Measurements from ENCODE around the gene SLC38A3. TPM values are rescaled to one million over a fixed set of nuclear protein-coding genes. Genes with fewer than 3 reads are reported as not detected.

Gene SLC38A3
- total RNA-seq (2022; extraction: Qiagen RNA extraction), result 0.08 to 0.22 TPM (median 0.16 TPM) in 3 of 5 replicates, not detected in the others

DNA sequence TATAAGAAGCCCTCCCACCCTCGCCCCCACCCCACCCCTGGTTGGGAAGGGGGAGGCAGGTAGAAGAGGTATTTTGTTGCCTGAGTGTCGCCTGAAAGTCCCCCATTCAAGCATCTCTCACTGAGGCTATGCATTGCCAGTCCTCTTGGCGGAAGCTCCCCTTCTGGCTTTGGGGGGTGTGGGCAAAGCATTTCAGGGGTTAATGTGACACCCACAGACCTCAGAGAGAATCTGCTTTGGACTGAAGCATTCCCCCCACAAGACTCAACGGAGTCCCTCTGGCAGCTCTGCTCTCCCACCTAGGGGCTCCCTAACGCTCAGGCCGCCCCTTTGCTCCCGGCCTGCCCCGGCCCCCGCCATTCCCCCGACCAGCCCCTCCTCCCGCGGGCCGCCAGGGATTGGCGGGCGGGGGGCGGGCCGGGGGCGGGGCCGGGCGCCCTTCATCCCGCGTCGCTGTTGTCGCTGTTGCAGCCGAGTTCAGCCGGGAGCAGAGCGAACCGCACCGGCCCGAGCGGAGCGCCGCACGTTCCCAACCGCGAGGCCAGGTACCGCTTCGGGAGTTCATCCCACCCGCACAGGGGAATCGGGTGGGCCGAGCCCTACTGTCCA lies at the start of gene SLC38A3:
SLC38A3 (plus strand) TSS at position 468 of the 609 bp plus-strand sequence. CDS start 8,929 bp downstream, outside the sequence.

GRCh38 chr3:50190936-50191660 lies 14.0 kb upstream of the SLC38A3 start, which contains the start of gene GNAT1:
Gene GNAT1, plus strand, starts transcription at chr3:50191610. Its CDS starts 116 bp downstream, at chr3:50191726.

GRCh38 chr3:50235716-50236483 lies 30.8 kb downstream of the SLC38A3 start, which contains the start of gene GNAI2:
Gene GNAI2, plus strand, starts transcription at chr3:50236204. Its CDS starts 132 bp downstream, at chr3:50236336.

GRCh38 chr3:50268703-50269451 lies 63.8 kb downstream of the SLC38A3 start, which contains the start of gene SEMA3B:
Gene SEMA3B, plus strand, starts transcription at chr3:50269147. Its CDS starts 94 bp downstream, at chr3:50269241.

Other genes starting within 250 kb of the SLC38A3 start
- 29.4 to 37.8 TPM (median 34.5 TPM) in 5 replicates for gene RBM5, start 116.4 kb upstream of the SLC38A3 start, total RNA-seq (2022; extraction: Qiagen RNA extraction)
- 11.5 to 17.8 TPM (median 16.4 TPM) in 5 replicates for gene SEMA3F, start 49.9 kb upstream of the SLC38A3 start, total RNA-seq (2022; extraction: Qiagen RNA extraction)
- gene GNAT1, start 13.7 kb upstream of the SLC38A3 start, total RNA-seq (2022; extraction: Qiagen RNA extraction), result 0.05 to 0.31 TPM in 2 of 5 replicates, not detected in the others
- 35.1 to 46.7 TPM (median 45.2 TPM) in 5 replicates for gene GNAI2, start 30.9 kb downstream of the SLC38A3 start, total RNA-seq (2022; extraction: Qiagen RNA extraction)
- 5.3 to 9.6 TPM (median 8.3 TPM) in 5 replicates for gene SEMA3B, start 63.9 kb downstream of the SLC38A3 start, total RNA-seq (2022; extraction: Qiagen RNA extraction)
- gene LSMEM2, start 73.8 kb downstream of the SLC38A3 start, total RNA-seq (2022; extraction: Qiagen RNA extraction), result 0.11 TPM in 1 of 5 replicates, not detected in the others
- gene IFRD2, start 87.2 kb downstream of the SLC38A3 start, total RNA-seq (2022; extraction: Qiagen RNA extraction), result 73.8 to 101 TPM (median 96.0 TPM) in 5 replicates
- 7.0 to 10.7 TPM (median 9.1 TPM) in 5 replicates for gene HYAL3, start 94.1 kb downstream of the SLC38A3 start, total RNA-seq (2022; extraction: Qiagen RNA extraction)
- 4.9 to 7.9 TPM (median 6.4 TPM) in 5 replicates for gene NAA80, start 94.1 kb downstream of the SLC38A3 start, total RNA-seq (2022; extraction: Qiagen RNA extraction)
- gene HYAL1, start 98.3 kb downstream of the SLC38A3 start, total RNA-seq (2022; extraction: Qiagen RNA extraction), result 0.32 to 1.00 TPM (median 0.61 TPM) in 5 replicates
- 21.2 to 32.4 TPM (median 31.5 TPM) in 5 replicates for gene HYAL2, start 117.5 kb downstream of the SLC38A3 start, total RNA-seq (2022; extraction: Qiagen RNA extraction)
- gene TUSC2, start 123.0 kb downstream of the SLC38A3 start, total RNA-seq (2022; extraction: Qiagen RNA extraction), result 25.0 to 42.3 TPM (median 40.7 TPM) in 5 replicates
- gene RASSF1, start 135.6 kb downstream of the SLC38A3 start, total RNA-seq (2022; extraction: Qiagen RNA extraction), result 16.1 to 20.9 TPM (median 20.4 TPM) in 5 replicates
- gene ZMYND10, start 140.5 kb downstream of the SLC38A3 start, total RNA-seq (2022; extraction: Qiagen RNA extraction), result 1.1 to 1.3 TPM (median 1.2 TPM) in 5 replicates
- gene NPRL2, start 145.5 kb downstream of the SLC38A3 start, total RNA-seq (2022; extraction: Qiagen RNA extraction), result 12.4 to 14.6 TPM (median 13.9 TPM) in 5 replicates
- gene CYB561D2, start 145.6 kb downstream of the SLC38A3 start, total RNA-seq (2022; extraction: Qiagen RNA extraction), result 14.1 to 20.6 TPM (median 20.1 TPM) in 5 replicates
- 35.5 to 49.0 TPM (median 48.1 TPM) in 5 replicates for gene TMEM115, start 154.2 kb downstream of the SLC38A3 start, total RNA-seq (2022; extraction: Qiagen RNA extraction)